GM18517 (cell line): Measurements from ENCODE around the gene ACTRT2.

Experiments
- ATAC-seq: cut with Tn5 transposase; IDR thresholded peaks from one replicate; pipeline ENCODE4 v1.9.1; 2021; ENCODE audit warnings: mild to moderate bottlenecking, moderate library complexity; ENCODE audit not compliant: unreplicated experiment

ACTRT2 gene

DNA sequence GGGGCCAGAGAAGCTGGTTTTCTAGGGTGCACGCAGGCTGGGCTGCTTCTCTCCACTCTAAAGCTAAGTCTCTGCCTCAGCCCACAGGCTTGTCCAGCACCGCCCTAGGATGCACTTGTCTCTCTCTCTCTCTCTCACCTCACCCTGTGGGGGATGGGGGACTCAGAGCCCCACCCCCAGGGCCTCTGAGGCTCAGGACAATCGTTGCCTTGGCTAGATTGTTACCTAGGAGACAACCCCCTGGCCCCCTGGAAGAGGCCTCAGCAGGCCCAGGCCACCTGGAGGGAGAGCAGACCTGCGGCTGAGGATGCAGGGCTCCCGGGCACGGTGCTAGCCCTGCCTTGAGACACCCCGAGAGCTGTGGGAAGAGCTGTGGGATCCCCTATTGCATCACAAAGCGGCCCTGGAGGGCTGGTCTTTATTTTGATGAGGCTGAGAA lies at the start of gene ACTRT2:
Gene ACTRT2 (plus strand): TSS at position 235 of the 439 bp plus-strand sequence. CDS start 220 bp downstream, outside the sequence.
- no peak for ATAC-seq

DNA sequence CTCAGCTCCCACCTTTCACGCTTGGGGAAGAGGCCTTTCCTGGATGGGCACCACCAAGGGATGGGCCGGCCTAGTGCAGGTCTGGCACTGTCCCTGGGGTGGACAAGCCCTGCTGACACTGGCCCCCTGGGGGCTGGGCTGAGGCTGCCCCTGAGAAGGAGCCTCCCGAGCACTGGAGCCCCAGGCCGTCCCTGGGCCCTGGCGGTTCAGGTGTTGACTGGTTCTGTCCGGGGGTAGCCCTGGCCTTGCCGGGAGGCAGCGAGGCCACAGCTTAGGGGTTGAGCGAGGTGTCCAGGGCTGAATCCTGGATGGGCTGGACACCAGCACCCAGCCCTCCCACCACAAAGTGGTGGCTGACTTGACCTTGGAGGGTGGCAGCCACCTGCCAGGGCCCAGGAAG lies 49.7 kb upstream of the ACTRT2 start:
- no peak for ATAC-seq

DNA sequence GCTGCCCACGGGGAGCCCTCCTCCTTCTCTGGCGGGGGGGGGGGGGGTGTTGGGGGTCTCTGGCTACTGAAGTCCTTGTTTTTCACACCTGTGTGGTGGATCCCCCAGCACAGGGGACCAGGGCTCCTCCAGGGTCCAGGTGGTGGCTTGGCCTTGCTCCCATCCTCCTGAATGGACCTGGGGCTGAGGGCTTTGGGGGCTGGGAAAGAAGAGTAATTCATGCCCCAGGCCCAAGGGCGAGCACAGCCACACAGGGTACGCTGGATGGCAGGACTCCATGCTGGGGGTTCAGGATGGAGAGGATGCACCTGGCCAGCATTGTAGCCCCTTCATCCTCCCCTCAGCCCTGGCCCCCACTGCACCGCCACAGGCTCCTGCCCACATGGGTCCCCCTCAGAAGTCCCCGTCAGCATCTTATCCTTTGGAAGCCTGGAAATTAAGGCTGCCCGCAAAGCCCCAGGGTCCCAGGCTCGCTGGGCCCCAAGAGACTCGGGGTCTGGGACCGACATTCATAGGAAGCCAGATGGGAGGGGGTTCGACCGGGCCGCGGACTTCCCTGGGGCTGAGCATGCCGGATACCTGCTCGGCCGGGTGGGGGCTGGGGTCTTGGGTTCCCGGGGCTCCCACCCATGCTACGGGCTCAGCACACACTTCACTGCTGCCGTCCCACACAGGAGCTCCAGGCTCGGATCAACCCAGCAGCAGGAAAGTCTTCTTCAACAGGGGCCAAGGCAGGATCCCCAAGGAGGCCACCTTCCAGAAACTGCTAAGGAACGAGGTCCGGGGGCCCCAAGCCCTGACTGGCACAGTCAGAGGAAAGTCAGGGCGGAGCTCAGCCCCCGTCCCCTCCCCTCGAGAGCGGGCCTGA lies 49.0 kb upstream of the ACTRT2 start:
- ATAC-seq: no peak

DNA sequence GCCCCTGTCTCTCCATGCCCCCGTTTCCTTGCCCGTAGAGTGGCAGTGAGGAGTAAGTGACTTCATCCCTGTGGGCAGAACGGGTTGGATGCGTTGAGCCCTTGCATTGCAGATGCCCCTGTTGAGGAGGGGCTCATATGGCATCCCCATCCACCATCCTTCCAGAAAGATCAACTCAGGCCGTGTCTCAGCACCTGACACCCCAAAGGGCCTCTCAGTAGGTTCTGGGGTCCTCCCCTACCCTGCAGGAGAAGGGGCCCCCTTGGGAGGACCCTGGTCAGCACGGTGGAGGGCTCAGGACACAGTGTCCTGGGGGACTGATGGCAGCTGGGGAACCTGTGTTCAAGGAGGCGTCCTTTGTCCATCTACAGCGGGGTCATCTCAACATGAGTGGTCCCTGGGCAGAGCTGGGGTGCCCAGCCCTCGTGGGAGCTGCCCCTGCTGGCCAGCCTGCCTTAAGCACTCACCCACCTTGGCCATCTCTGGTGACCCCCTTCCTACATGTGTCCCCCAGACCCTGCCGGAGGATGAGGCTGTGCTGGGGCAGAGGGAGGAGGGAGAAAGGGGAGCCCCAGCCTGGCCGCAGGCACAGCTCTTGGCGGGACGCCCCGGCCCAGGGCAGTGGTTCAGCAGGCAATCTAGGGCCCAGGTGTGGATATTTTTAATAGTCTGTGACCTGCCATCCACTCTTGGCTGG lies 48.2 kb upstream of the ACTRT2 start:
- ATAC-seq: no peak

DNA sequence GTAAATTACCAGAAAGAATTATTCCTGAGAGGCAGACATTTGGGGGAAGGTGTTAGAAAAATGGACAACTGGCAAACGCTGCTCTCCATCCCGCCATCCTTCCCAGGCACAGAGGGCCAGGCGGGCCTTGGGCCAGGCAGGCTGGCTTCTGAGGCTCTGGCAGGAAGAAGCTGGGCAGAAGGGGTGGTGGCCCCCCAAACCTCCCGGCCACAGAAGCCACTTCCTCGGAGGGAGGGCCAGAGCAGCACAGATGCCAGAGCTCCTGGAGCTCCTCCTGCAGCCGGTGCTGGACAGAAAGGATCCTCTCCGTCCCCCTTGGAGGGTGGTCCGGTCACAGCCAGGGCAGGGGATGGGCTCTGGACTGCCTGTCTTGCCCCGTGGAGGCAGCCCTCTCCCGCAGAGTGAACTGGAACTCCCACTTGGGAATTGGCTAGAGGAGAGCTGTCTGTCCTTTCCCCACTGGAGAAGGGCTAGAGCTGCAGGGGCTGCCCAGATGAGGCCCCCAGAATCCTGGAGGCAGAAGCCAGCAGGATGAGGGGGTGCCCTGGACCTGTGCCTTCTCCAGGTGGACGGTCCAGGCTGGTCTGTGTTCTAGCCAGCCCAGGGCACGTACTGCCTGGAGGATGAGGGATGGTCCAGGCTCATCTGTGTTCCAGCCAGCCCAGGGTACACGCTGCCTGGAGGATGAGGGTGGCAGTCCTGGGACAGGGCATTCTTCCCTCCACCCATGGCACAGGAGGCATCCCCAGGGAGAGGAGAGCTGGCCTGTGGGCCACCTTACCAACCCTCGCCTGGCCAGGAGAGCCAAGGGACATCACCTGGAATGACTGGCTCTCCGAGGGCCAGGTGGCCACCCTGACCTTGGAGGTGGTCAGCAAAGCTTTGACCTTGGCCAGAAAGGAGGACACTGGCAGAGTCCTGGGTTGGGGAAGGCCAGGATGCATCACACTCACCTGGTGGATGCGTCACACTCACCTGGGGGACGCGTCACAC lies 47.4 kb upstream of the ACTRT2 start:
- ATAC-seq: no peak

DNA sequence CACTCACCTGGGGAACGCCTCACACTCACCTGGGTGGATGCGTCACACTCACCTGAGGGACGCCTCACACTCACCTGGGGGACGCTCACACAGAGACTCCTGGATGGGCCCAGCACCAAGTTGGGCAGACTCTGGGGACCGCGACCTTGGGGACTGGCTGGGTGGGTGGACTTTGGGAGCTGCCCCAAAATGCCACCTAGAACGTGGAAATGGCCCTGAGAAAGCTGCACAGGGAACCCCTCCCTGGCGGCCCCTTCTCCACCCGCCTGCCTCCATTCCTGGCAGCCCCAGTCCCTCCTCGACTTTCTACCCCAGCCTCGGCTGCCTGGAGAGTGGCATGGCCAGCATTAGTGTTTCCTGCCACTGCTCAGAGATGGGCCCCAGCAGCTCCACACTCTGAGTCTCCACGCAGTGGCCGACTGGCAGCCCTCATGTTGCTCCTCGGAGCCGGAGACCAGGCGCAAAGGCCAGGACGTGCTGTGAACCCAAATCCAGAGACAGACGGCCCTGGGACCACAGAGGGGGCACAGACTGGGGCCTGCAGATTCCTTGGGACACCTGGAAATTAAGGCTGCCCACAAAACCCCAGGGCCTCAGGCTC lies 46.5 kb upstream of the ACTRT2 start:
- ATAC-seq: no peak

DNA sequence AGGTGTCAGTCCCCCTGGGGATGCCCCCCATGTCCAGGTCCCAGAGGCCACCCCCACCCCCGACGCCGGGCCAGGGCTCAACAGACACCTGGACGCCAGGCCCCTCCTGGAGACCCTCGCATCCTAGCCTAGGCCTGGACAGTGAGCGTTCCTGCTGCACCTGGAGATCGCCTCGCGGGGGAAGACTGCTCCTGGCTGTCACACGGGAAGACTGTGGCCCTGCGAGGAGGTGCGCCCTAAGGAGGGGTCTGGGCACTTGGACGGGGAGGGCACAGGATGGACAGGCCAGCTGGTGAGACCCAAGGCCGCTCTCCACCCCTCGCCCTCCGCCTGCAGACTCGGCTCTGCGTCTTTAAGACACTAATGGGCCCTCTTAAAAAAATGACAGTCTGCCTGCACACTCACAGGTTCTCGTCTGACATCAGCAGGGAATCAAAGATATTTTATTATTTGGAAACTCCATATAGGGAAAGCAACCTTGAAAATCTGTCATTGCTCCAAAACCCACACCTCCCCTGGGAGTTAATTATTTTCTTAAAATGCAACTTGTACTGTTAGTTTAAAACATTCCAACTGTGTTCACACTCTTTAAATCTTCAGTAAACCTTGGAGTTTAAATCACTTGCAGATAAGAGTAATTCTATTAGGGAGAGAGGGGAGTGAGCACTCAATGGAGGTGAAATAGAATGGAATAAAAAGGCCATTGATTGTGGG lies 45.6 kb upstream of the ACTRT2 start:
- no peak for ATAC-seq

DNA sequence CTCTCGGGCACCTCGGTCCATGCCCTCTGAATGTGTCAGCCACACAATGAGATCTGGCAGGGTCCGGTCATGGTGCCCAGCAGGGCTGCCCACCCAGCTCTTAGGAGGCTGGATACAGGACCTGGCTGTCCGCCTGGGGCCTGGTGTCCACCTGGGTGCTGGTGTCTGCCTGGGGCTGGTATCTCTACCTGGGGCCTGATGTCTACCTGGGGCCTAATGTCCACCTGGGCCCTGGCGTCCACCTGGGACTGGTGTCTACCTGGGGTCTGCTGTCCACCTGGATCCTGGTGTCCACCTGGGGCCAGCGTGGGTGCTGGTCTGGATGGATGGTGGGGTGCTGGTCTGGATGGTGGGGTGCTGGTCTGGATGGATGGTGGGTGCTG lies 45.1 kb upstream of the ACTRT2 start:
- no peak for ATAC-seq

DNA sequence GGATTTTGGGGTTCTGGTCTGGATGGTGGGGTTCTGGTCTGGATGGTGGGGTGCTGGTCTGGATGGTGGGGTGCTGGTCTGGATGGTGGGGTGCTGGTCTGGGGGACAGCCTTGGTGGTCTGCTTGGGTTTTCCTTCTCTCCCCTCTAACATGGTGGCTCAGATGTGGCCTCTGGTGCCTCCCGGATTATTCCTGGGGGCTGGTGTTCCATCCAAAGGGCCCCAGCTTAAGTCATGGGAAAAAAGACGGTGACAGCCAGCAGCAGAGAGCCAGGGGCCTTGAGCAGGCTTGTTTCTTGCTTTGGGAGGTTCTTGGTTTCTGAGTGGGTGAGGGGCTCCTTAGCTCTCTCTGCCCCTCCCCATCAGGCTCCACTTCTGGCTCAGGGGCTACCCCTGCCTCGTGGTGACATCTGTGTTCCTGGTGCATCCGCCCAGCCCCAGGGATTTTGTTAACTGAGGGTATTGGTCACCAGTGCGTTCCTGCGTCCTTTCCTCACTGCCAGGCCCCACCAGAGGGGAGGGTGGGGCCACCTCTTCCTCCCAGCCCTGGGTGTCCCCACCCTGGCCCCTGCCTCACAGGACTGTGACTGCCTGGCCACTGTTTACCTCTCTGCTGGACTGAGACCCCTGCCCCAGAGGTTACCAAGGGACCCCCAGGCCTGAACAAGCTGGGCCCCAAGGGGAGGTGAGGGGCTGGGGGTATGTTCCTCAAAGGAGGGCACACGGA lies 43.2 kb upstream of the ACTRT2 start:
- ATAC-seq: no peak

DNA sequence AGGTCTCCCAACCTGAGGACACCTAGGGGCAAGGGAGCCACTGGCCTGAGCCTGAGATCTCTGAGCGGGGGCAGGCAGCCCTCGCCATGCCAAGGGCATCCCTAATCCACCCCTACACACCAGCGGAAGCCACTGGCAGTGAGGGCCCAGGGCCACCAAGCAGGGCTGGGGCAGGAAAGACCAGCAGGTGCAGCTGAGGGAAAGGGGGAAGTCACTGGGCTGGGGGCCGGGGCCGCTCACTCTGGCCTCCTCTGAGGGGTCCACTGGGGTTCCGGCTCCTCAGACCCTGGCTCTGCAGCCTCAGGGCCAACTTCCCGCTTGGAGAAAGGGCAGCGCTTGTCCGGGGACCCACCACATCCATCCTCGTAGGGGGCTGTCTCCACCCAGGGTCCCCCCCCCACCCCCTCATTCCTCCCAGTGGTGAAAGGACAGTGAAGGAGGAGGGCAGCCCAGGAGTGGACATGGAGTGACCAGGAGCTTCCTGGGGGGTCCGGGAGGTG lies 42.5 kb upstream of the ACTRT2 start:
- ATAC-seq: no peak

DNA sequence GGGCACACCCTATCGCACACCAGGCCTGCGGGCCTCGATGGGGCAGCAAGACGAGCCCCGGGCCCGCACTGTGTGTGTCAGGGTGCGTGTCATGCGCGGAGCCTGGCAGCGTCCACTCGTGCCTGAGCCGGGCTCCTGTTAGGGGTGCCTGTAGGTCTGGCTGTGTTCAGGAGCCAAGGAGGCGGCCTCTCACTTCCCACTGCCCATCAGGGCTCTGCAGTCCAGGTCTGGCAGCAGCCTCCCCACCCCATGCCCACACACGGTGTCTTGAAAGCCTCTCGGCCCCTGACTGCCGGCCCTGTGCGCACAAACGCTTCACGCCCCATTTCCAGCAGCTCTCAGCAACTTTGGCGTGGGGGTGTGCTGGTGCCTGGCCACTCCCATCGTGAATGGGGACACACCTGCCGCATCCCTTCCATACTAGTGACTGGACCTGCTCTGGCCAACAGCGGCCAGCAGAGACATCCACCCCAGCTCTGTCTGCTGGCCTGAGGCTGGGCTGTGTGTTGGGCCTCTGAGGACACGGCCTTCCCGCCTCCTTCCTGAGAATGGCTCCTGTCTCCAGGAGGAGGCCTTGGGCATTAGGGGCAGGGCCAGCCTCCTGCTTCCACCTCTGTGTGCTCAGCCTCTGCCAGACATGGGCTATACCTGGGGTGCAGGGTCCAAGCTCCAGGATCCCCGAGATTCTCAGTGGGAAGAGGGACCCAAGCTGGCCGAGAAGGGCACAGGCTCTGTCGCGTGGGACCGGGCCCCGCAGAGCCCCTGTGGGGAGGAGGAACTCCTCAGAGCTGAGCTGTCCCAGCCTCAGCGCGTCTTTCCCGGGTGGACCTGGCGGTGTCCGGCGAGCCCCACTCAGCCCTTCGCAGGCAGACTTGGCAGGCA lies 41.8 kb upstream of the ACTRT2 start:
- ATAC-seq: no peak

DNA sequence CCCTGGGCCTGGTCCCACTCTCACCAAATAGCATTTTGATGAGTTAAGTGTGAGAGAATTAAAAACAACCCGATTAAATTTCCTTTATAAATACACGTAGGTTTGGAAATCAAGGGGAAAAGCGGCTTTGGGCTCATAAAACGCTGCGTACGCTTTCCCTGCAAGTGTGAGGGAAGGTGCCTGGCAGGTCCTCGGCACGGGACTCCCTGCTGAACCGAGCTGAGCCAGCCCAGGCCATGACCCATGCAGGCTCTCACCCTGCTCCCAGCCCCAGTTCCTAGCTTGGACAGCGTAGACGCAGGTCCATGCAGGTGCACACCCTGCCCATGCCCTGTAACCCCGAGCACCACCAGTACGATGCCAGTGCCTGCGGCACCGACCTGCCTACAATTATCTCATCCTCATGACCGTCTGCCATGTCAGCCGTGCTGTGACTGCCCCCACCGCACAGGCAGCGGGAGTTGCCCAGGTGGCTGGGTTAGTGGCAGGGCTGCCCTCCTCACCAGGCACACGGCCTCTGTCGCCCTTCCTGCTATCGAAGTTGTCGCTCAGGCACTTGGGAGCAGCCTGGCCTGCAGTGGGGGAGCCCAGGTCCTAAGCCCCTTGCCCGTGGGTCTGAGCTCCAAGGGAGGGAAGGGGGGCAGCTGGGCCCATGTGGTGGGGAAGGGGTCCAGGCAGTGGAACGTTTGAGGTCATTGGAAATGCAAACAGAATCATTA lies 41.0 kb upstream of the ACTRT2 start:
- no peak for ATAC-seq

DNA sequence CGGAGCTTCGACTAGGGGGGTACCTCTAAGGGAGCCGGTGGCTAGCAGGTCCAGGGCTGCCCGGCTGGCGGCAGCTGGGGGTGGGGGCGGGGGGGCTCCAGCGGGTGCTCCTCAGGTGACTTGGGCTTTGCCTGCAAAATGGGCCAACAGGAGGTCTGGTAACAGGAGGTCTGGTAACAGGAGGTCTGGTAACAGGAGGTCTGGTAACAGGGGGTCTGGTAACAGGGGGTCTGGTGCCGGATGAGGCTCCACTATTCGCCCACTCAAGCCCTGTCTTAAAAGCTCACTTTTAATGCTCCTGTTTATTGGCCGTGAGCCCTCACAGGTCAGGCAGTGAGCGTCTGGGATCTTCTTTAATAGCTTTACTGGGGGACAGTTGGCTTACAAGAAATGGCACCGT lies 40.4 kb upstream of the ACTRT2 start:
- ATAC-seq: no peak

DNA sequence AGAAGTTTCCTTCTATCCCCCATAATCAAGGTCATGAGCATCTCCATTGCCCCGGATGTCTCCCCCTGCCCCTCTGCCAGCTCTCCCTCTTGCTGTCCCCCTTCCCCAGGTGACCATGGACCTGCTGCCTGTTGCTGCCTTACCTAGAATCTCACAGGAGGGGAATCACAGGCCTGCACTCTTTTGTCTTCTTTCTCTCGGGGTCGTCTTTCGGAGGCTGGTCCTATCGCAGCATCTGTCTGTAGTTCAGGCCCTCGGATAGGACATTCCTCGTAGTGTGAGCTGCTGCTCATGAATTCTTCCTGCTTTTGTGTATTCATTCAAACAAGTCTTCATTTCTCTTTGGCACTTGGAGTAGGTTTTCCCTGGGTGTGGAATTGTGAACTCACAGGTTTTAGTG lies 39.9 kb upstream of the ACTRT2 start:
- ATAC-seq: no peak

DNA sequence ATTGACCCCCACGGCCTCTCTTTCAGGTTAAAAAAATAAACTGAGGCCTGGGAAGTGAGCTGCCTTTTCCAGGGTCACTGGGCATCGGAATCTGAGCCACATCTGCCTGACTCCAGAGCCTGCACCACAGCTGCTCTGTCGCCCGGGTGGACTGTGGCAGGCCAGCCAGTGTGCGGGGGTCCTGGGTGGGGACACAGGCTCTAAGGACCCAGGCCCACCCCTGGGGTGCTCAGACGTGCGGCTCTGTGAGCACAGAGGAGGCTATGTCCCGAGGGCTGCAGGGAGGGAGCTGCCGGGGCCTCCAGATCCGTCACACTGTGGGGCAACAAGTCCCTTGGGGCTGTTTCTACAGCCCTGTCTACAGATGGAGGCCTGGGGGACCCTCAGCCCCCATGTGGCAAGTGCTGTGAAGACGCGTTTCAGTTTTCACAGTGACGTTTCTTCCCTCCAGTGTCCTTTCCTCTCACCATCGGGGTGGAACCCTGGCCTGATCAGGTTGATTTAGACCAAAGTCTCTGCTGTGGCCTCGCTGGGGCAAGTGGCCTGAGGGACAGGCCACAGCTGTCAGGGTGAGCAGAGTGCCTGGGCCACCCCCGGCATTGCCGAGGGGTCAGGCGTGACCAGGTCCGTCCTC lies 39.2 kb upstream of the ACTRT2 start:
- ATAC-seq: no peak

DNA sequence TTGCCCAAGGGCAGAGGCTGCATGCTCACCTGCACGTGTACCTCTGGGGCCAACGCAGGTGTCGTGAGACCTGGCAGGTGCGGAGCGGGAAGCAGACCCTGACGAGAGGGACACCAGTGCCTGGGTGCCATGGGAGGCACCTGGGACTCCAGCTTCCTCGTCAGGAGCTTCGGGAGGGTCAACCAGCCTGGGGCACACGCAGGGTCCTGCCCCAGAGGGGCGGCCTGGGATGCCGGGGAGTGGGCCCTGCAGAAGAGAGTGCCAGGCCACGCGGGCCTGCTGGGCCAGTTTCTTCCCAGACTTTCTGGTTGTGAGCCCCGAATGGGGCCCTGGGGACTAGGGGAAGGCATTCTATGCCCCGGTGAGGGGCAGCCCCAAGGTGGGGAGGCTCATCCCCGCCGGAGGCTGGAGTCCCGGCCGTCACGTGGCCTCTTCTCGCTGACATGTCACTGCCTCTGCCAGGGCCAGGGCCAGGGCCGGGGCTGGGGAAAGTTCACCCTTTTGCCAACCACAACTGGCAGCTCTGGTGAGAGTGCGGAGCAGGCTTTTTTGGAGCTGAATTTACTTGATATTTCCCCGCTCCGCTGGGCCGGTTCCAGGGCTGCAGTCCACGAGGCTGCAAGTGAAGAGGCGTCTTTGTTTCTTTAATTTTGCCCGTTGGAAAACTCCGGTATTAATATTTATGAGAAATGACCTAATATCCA lies 38.5 kb upstream of the ACTRT2 start:
- no peak for ATAC-seq

DNA sequence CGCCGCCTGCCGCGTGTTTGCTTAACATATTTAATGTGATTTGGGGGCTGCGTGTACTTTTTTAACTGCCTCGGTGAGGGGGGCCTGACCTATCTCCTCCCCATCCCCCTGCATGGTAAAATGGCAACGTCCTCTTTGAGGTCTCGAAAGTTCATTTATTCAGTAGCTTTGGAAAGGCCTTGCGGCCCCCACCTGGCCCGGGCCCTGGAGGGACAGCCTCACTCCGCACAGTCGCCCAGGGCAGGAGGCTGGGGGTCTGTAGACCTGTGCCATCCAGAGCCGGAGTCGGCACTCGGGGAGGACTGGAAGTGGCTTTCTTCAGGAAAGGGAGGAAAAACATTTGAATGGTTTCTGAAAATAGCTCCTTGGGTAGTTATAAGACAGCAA lies 38.0 kb upstream of the ACTRT2 start:
- ATAC-seq: no peak
